SU-DHL-6 (cell line): Measurements from ENCODE around the gene PARVB.

Experiments
- CTCF ChIP-seq: fragments of 200-600 bp; sonication (generic); IDR thresholded peaks from one replicate; pipeline ENCODE4 v1.5.1; 2017; ENCODE audit warnings: antibody characterized with exemption, mild to moderate bottlenecking, low read length, moderate library complexity; ENCODE audit not compliant: insufficient read depth, poor library complexity, severe bottlenecking
- EZH2phosphoT487 ChIP-seq: fragments of 200-600 bp; sonication (generic), shearing (Covaris generic); conservative IDR thresholded peaks from 2 replicates; pipeline ENCODE4 v1.6.1; 2018; ENCODE audit warnings: mild to moderate bottlenecking, antibody characterized with exemption, low read length, moderate library complexity, mixed read lengths

- TF ChIP-seq CTCF = no peak
- TF ChIP-seq EZH2phosphoT487 = 0 out of 2 replicates have a peak, but pooled peaks have one; percentile 33
Measured at GRCh38 chr22:44025171-44026065, 1.3 kb downstream of the PARVB start.
